HG03175 (cell line): ENCODE data around the gene PPP2R2C.

Experiments
- ATAC-seq: cut with Tn5 transposase; IDR thresholded peaks from one replicate; pipeline ENCODE4 v1.9.1; 2021; ENCODE audit warnings: mild to moderate bottlenecking, moderate library complexity; ENCODE audit not compliant: unreplicated experiment

Gene PPP2R2C

DNA sequence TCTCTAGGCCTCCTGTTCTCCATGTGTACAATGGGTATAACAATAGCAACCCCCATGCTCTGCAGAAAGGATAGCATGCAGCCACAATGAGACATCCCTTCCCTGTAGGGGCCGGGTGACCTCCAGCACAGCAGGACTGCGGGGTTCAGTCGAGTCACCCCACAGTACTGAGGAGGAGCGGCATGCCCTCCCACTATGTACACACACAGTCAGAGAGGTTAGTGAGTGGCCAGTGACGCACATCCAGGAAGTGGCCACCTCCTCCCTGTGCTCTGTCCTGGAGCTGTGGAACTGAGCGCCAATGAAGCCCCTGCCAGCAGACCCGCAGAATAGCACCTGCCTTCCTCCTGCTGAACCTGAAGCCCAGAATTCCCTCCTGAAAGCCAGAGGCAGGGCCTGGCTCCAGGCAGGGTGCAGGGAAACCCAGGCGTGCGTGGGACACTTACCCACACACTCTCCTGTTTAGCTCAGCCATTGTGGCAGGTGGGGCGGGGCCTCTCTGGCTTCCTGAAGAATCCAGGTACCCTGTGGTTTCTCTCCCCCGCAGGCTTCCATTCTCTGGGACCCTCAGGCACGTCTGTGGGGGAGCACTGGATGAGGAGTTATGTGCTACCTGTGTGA, 152.8 kb downstream of the PPP2R2C start:
- ATAC-seq: no peak

GRCh38 chr4:6318206-6318605, 154.2 kb downstream of the PPP2R2C start:
- ATAC-seq: no peak

DNA sequence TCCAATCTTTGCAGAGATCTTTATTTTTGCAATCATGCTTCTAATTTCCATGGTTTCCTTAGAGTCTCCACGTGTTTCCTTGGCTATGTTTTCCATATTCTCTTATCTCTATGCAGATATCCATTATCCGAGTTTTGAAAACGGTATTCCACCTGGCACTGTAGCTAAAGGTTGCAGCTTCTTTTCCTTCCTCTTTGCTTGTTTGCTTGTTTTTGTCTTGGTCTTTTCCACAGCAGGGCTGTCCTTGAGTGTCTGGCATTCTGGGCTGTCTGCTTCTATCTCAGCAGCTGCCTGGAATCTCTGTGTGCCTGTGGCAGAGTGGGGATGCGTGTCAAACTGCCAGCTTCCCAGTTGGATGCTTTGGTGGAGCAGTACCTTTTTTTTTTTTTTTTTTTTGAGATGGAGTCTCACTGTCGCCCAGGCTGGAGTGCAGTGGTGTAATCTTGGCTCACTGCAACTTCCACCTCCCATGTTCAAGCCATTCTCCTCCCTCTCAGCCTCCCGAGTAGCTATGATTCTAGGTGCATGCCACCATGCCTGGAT, 155.9 kb downstream of the PPP2R2C start:
- ATAC-seq: no peak

- ATAC-seq: no peak
These were observed 159.2 kb downstream of the PPP2R2C start for GRCh38 chr4:6313216-6313615.

- ATAC-seq: no peak
These were observed 162.6 kb downstream of the PPP2R2C start for GRCh38 chr4:6309777-6310176.

DNA sequence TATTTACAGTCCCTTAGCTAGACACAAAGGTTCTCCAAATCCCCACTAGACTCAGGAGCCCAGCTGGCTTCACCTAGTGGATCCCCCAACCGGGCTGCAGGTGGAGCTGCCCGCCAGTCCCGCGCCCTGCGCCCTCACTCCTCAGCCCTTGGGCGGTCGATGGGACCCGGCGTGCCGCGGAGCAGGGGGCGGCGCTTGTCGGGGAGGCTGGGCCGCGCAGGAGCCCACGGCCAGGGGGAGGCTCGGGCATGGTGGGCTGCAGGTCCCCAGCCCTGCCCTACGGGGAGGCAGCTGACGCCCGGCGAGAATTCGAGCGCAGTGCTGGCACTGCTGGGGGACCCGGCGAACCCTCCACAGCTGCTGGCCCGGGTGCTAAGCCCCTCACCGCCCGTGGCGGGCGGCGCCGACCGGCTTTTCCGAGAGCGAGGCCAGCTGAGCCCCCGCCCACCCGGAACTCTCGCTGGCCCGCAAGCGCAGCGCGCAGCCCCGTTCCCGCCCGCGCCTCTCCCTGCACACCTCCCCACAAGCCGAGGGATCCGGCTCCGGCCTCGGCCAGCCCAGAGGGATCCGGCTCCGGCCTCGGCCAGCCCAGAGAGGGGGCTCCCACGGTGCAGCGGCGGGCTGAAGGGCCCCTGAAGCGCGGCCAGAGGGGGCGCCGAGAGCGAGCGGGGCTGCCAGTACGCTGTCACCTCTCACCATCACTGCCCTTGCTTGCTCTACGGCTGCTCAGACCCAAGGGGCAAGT, 163.3 kb downstream of the PPP2R2C start:
- ATAC-seq: no peak

GRCh38 chr4:6307891-6308290, 164.5 kb downstream of the PPP2R2C start:
- no peak for ATAC-seq

DNA sequence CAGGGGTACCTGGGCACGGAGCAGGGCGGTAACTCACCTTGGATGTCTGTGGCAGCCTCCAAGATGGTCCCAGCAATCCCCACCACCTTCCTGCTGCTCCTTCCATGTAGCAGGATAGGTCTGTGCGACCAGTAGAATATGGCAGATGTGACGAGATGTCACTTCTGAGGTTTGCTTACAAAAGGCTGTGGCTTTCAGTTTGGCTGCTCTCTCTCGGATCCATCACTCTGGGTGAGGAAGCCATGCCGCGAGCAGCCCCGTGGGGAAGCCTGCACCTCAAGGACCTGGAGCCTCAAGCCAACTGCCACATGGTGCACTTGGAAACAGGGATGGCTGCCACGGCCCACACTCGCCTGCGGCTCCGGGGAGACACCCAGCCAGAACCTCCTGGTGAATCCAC, 165.2 kb downstream of the PPP2R2C start:
- no peak for ATAC-seq

DNA sequence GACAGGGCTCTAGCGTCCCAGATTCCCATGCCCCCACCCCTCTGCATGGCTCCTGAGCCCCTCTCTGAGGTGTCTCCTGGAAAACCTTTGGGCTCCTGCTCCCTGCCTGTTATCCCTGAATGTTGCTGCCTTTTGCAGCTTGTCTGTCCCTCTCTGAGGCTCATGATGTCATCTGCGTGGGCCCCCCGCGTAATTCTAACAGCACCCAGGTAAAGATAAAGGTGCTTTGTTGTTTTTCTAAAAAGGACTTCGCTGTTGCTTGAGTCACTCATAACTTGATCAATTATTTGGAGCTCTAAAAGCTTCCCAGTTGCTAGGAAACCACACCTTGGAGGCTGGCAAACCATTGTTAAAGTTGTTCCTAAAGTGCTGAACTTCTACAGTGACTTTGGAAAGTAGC, 166.1 kb downstream of the PPP2R2C start:
- ATAC-seq: no peak

GRCh38 chr4:6303943-6304342, 168.5 kb downstream of the PPP2R2C start:
- ATAC-seq: no peak

DNA sequence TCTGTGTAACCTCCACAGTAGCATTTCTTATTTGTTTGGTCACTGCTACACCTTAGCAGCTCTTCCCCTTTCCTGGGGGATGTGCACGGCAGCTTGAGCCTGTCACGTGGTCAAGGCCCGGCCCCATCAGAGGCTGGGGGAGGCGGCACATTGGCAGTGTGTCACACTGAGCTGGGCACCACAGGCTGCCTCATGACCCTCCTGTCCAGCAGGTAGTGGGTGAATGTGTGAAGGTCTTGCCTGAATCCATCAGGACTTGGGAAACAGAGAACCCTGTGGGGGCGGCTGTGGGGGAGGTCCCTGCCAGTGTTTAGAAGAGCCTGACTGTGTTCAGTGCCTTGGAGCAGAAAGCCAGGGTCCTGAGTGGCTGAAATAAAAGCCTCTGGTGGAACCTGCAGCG, 169.5 kb downstream of the PPP2R2C start:
- ATAC-seq: no peak

- ATAC-seq: no peak
These were observed 170.5 kb downstream of the PPP2R2C start for GRCh38 chr4:6301732-6302442.

DNA sequence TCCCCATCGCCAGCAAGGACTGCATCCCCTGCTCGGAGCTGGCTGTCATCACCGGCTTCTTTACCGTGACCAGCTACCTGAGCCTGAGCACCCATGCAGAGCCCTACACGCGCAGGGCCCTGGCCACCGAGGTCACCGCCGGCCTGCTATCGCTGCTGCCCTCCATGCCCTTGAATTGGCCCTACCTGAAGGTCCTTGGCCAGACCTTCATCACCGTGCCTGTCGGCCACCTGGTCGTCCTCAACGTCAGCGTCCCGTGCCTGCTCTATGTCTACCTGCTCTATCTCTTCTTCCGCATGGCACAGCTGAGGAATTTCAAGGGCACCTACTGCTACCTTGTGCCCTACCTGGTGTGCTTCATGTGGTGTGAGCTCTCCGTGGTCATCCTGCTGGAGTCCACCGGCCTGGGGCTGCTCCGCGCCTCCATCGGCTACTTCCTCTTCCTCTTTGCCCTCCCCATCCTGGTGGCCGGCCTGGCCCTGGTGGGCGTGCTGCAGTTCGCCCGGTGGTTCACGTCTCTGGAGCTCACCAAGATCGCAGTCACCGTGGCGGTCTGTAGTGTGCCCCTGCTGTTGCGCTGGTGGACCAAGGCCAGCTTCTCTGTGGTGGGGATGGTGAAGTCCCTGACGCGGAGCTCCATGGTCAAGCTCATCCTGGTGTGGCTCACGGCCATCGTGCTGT, 171.2 kb downstream of the PPP2R2C start:
- ATAC-seq: no peak

DNA sequence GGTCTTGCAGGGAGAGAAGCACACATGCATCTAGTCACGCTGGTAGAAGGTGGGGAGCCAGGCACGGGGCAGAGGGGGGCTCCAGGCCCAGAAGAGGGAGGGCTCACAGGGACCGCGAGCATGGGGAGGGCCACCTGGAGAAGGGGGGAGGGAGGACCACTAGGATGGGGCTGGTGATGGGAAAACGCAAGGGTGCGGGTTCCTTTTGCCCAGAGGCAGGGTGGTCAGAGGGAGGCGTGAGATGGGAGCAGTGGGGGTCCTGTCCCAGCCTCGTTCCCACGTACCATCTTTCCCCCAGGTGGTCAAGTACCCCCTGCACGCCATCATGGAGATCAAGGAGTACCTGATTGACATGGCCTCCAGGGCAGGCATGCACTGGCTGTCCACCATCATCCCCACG, 172.1 kb downstream of the PPP2R2C start:
- no peak for ATAC-seq

- no peak for ATAC-seq
These were observed 172.5 kb downstream of the PPP2R2C start for GRCh38 chr4:6299875-6300274.

DNA sequence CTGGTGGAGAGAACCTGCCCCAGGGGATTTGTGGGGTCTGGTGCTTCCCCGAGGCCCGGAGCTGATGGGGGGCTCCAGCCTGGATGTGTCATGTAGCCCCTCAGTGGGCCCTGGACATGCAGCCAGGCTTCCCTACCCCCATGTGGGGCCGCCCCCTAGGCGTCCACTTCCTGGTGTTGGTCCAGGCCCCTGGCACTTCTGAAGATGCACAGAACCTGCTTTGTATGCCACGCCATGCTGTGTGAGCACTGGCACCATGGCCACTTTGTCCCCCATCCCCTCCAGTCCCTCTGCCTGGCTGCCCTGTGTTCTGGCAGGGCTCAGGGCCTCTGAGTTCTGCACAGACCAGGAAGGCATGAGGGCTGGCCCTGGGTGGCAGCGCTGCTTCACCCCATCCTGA, 173.6 kb downstream of the PPP2R2C start:
- no peak for ATAC-seq

DNA sequence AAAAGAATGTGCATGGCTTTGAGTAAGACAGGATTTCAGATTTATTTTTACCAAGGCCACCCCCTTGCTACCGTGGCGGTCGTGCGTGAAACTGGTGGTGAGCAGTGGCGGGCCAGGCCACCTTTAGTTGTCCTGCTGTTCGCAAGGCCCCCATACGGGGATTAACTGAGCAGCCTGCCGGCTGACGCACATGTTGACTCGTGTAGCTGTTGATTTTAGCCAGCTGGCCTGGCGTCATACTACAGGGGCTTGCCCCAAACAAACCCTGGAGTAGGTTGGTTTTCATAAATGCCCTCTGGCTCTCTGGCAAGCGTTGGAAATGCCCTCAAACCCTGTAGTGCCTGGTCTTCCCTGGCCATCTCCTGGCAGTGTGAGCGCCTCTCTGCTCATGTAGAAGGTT, 174.4 kb downstream of the PPP2R2C start:
- no peak for ATAC-seq

DNA sequence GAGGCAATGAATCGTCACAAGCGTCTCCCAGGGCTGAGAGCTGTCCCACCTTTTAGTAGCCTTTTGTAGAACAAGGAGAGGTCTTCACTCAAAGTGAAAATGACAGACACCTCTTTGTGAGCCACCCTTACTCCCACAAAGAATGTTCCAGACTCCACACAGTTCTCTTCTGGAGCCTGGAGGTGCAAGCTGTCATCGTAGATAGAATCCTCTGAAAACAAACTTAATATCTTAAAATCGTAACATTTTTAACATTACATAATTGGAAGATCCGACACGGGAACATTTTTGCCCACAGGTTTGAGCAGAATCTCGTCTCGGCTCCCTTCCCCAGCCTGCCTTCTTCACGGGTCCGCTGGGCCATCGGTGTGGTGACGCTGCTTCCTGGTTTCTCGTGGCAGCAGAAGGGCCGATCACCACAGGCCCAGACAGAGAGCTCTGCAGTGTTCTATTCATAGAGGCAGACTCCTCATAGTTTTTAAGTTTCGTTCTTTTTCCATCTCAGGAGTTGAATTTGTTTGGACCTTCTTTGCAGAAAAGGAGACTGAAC, 175.1 kb downstream of the PPP2R2C start:
- no peak for ATAC-seq

DNA sequence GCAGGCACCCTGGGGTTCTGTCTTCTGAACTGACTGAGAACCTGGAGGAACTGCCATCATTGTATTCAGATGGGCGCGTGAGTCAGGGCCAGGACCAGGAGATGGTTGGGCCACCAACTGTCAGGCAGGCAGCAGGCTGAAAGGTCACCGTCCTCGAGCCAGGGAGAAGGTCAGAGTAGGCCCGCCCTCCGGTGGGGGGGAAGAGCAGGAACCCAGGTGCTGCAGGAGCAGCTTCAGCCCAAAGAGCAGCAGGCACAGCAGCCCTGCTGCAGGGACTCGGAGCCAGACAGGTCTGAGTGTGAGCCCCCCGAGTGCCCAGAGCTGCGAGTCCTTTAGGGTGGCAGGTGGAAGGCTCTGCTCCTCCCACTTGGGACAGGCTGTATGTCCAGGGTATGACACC, 176.4 kb downstream of the PPP2R2C start:
- ATAC-seq: no peak

DNA sequence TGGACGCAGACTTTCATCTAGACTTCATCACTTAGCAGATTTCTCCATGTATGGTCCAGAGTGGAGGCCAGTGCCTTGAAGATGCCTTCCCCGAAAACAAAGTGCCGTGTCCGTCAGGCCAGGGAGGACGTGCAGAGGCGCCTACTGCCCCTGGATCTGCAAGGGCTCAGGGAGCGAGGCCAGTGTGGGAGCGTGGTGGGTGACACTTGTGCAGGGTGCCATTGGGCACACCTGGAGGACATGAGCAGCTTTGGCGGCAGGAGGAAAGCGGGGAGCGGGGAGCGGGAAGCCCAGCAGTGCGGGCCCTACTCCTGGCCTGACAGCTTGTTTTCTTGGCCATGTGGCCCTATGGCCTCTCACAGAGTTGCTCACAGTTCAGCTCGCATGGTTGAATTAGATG, 176.9 kb downstream of the PPP2R2C start:
- no peak for ATAC-seq
